Anterior cingulate cortex (tissue), 58 donors: ENCODE measurements around the gene IGF2R.

ENCODE experiments used
- DNase-seq, 58 donors: peaks; one replicate each; lab custom pipeline; 2025; lab: John Stamatoyannopoulos, UW

Gene IGF2R

DNA sequence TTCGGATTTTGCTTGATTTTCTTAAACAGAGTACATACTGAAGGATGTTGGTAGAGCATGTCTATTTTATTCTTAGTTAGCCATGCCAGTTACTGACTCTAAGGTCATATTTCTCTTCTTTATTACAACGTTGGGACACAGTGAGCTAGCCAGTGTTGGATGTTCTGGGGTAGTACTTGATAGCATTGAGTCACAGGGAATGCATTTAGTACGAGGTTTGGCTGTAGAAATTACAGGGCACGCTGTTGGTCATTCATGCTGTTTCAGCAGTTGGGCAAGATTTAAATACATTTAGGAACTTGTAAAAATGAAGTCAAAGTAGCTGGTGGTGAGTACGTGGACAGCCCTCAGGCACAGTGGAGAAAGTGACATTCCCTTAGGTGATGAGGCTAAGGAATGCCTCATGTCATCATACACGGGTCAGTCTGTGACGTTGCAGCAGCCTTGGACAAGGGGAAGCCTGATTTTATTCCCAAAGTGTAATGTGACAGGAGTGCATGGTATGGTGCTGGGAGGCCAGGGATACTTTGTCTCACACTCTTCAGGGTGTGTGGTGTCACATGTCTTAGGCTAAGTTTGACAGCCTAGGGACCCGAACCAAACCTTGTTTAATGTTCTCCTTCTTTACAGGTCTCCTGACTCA, 95.0 kb downstream of the IGF2R start:
- no peak for DNase-seq

DNA sequence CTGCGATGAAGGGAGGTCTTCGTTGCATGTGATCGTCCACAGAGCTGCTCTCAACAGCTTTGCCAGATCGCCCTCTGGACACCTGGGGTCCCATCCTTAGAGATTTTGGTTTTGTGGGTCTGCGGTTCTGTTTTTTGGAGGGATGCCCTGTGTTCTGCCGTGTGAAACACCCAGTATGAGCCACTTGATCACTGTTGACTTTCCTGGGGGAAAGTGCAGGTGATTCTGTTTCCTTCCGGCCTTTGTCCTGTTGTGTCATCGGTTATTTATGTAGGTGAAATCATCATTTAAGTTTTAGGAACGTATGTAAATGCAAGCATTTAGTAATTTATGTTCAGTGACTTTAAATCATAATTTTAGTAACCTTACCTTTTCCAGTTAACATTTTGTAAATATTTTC, 96.3 kb downstream of the IGF2R start:
- no peak for DNase-seq

DNA sequence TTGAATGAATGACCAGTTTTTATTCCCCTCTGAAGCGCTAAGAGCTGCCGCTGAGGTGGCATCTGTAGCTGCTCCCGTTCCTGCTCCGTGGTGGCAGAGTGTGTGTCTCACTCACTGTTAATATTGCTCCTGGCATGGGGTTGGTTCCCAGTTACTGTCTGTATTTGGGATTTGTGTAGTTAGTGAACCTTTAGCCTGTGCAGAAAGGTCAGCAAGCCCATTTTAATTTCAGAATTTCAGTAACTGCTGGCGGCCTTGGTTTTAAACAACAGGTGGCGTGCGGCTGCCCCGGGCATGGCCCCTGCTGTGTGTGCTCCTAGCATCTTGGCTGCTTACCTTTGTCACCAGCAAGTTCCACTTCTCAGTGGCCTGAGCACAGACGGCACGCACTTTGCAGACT, 98.7 kb downstream of the IGF2R start:
- no peak for DNase-seq

GRCh38 chr6:160068346-160068745, 99.5 kb downstream of the IGF2R start:
- no peak for DNase-seq

GRCh38 chr6:160069050-160069454, 100.2 kb downstream of the IGF2R start:
- no peak for DNase-seq

DNA sequence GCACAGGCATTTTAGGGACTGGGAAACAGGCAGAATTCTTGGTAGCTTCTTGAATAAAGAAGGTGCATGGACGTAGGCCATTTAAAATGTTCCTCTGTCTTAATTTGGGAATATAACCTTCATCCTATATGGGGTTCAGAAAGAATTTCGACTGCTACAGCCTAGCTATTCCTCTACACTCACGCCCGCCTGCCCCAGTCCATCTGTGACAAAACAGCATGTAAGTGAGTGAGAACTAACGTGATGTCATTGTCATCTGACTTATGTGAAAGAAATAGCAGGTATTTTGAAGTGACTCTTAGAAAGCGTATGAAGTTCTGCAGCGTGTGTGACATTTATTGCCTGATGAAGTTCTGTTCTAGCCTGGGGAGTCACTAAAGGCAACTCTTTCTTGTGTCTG, 100.6 kb downstream of the IGF2R start:
- no peak for DNase-seq

GRCh38 chr6:160070427-160070826, 101.5 kb downstream of the IGF2R start:
- DNase-seq, result no peak

GRCh38 chr6:160070831-160071230, 101.9 kb downstream of the IGF2R start:
- no peak for DNase-seq

DNA sequence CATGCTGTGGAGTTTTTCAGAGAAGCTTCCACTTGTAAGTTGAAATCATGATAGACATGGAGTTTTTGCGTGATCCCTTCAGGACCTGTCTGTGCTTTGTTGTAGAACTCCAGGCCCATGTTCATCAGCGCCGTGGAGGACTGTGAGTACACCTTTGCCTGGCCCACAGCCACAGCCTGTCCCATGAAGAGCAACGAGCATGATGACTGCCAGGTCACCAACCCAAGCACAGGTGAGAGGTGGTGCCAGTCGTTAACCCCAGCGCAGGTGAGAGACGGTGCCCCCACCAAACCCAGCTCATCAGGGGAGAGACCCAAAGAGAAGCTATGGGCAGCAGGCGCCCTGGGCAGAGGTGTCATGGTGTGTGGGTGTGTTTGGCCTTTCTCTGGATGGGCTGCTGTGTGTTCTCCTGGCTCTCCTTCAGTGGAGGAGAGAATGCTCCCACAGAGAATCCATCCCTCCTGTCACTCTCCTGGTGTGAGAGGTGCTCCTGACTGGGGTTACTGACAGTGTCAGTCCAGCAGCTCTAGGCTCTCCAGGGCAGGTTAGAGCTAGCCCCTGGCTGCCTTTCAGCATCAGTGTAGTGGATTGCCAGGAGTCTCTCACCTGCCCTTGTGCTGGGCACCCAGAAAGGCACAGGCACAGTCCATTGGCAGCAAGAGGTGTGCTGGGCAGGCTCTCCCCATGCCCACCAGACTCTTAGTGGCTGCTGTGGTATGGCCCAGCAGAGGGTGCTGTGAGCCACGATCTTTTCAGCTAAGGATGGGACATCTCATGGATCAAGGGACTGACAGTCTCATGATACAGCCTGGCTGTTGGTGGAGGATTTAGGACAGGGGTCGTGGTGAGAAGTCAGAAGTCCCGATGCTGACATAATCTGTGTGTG, 103.2 kb downstream of the IGF2R start:
- no peak for DNase-seq

DNA sequence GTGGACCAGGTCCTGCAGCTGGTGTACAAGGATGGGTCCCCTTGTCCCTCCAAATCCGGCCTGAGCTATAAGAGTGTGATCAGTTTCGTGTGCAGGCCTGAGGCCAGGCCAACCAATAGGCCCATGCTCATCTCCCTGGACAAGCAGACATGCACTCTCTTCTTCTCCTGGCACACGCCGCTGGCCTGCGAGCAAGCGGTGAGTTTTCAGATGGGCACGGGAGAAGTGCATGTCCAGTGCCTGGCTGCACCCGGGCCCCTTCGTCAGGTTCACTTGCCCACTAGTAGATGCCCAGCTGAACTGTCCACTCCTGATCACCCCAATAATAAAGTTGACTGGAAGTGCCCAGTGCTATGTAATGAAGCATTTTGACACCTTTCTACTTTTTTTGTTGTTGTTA, 104.4 kb downstream of the IGF2R start:
- DNase-seq, result no peak

DNA sequence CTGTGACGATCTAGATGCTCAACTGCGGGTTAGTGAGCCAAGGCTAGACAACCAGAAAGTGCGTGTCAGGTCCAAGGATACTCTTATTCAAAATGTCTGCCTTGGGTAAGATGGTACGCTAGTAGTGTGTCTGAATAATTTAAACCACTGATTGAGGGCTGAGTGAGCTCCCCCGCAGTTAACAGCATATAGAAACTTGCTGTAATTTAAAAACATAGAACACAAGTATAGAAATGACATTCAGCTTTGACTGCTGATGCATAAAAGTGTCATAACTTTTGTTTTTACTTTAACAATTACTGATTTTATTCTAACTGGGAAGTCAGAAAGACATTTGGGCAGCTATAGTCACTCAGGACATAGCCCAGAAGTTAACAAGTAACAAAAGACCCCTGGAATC, 107.1 kb downstream of the IGF2R start:
- no peak for DNase-seq

DNA sequence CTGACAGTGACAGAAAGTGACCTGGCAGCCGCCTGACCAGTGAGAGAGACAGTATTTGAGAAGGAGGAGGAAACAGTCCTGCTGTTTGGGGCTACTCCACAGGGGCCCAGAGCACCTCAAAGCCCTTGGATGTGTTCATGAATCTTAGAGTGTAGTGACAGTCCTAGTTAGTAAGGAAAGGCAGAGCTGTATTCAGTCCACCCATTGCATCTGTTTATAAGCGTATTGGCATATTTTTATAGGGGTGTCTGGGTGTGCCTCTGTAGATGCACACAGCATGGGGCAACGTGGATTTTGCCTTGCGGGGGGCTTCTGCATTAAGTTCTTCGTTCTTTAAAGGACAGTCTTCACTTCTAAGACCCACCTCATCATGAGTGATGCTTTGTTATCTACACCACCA, 108.1 kb downstream of the IGF2R start:
- no peak for DNase-seq

DNA sequence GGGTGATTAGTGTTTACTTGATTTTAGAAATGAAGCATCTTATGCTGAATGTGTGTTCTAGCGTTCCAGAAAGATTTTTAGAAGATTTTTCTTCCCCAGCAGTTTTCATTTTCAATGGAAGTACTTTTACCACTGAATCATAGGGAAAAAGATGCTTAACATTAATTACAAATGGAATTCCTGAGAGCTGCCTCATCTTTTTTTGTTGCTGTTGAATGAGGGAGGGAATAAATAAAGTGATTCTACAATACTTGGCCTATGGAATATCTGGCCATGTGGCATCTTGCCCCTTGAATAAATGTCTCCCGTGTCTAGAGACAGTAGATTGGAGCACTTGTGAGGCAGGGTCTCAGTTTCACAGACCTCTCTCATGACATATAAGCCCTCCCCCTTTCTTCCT, 108.6 kb downstream of the IGF2R start:
- DNase-seq, result no peak

GRCh38 chr6:160078883-160079685, 110.2 kb downstream of the IGF2R start:
- no peak for DNase-seq

GRCh38 chr6:160079686-160080043, 110.8 kb downstream of the IGF2R start:
- no peak for DNase-seq

DNA sequence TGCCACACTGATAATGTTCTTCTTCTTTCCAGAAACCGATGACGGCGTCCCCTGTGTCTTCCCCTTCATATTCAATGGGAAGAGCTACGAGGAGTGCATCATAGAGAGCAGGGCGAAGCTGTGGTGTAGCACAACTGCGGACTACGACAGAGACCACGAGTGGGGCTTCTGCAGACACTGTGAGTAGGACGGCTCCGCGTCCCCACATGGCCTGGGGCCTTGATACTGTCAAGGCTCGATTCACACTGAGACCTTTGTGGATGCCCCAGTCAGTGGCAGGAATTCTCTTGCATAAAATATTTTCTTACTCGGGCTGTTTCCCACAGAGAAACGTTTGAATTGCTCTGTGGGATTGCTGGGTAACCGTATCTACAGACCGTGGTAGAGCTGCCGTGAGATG, 111.2 kb downstream of the IGF2R start:
- no peak for DNase-seq

DNA sequence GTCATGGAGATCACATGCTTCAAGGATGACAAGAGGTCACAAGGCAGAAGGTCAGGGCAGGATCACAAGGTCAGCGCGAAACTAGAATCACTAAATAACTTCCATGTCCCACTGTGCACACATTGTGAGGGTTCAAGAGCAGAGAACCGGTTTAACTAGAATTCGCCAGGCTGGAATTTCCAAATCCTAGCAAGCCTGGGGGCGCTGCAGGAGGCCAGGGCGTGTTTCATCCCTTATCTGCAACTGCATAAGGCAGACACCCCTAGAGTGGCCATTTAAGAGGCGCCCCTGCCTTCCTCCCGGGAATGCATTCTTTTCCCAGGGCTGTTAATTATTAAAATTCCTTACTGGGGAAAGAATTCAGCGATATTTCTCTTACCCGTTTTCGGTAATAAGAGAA, 112.5 kb downstream of the IGF2R start:
- no peak for DNase-seq

GRCh38 chr6:160082627-160083026, 113.7 kb downstream of the IGF2R start:
- no peak for DNase-seq

DNA sequence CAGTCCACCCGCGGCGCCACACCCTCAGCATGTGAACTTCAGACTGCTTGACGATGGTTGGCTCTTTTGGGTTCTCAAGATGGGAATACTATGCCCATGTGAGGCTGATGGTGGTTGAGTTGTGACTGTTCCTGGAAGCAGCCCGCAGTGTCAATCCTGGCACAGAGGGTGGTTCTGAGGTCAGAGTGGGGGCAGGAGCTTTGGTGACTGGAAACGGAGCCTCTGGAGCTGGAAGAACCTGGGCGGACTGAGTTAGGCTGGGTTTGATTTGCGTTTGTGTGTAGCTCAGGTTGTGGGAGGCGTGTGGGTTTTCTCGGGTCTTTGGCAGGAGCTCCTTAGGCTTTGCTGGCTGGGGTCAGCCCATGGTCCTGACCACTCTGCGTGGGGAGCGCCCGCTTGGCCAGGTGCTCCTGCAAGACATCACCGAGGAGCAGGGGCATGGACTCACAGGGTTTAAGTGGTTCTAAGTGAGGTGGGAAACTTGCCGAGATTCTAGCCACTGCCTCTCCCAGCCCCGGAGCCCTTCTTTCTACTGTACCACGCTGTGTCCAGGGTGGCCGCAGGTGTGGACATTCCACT, 115.4 kb downstream of the IGF2R start:
- no peak for DNase-seq

- no peak for DNase-seq
Measured at GRCh38 chr6:160085226-160085625, 116.3 kb downstream of the IGF2R start.
